Thymus (tissue), 11 donors: Measurements from ENCODE around the gene COL23A1. TPM values are rescaled to one million over a fixed set of nuclear protein-coding genes. Genes with fewer than 3 reads are reported as not detected.

Experiments
- DNase-seq, 9 donors: peaks; one replicate each; pipeline ENCODE4 v3.0.0-alpha.2; 2013; ENCODE audit warnings: low spot score in 9 of 9, low read depth in 6 of 9, missing footprints in 1 of 9
- H3K27ac ChIP-seq, 2 donors: one replicate each; pipeline ENCODE4 v1.5.1; 2013; ENCODE audit warnings: control low read depth in 1 of 2, low read depth in 1 of 2, low read length in 1 of 2, mild to moderate bottlenecking in 1 of 2, moderate library complexity in 1 of 2
- H3K27me3 ChIP-seq, 2 donors: one replicate each; pipeline ENCODE4 v1.5.1; 2013; ENCODE audit warnings: low read length in 1 of 2; ENCODE audit not compliant: control insufficient read depth in 2 of 2, insufficient read depth in 1 of 2
- H3K36me3 ChIP-seq, 2 donors: one replicate each; pipeline ENCODE4 v1.5.1; 2013; ENCODE audit warnings: low read length in 1 of 2, mild to moderate bottlenecking in 1 of 2, moderate library complexity in 1 of 2; ENCODE audit not compliant: control insufficient read depth in 2 of 2, insufficient read depth in 2 of 2
- H3K4me1 ChIP-seq, 2 donors: one replicate each; pipeline ENCODE4 v1.5.1; 2013; ENCODE audit warnings: low read length in 2 of 2; ENCODE audit not compliant: control insufficient read depth in 2 of 2, insufficient read depth in 2 of 2
- H3K4me3 ChIP-seq, 2 donors: one replicate each; pipeline ENCODE4 v1.5.1; 2013; ENCODE audit warnings: low read length in 2 of 2, control low read depth in 1 of 2, mild to moderate bottlenecking in 1 of 2
- H3K9me3 ChIP-seq, 2 donors: one replicate each; pipeline ENCODE4 v1.5.1; 2013; ENCODE audit warnings: low read length in 1 of 2, mild to moderate bottlenecking in 1 of 2; ENCODE audit not compliant: control insufficient read depth in 2 of 2, insufficient read depth in 1 of 2
- WGBS: extraction: QIAGEN DNeasy Blood & Tissue Kit; methylation state at CpG from one replicate; pipeline ENCODE4 v1.1.7; 2013; 5-methylcytosine and 5-hydroxymethylcytosine counted together
- polyA plus RNA-seq: library from polyadenylated mRNA; stranded (reverse); fragments of 200-250 nt; gene quantifications from one replicate; pipeline ENCODE4 v1.2.3, GENCODE V29; 2013
- total RNA-seq: library from RNA; stranded (reverse); fragments of 120-200 nt; gene quantifications from one replicate; pipeline ENCODE4 v1.2.4, GENCODE V29; 2013
- donor health status: healthy.

The COL23A1 gene
- total and polyA plus RNA-seq, 2 donors = 1.5 to 2.6 TPM

DNA sequence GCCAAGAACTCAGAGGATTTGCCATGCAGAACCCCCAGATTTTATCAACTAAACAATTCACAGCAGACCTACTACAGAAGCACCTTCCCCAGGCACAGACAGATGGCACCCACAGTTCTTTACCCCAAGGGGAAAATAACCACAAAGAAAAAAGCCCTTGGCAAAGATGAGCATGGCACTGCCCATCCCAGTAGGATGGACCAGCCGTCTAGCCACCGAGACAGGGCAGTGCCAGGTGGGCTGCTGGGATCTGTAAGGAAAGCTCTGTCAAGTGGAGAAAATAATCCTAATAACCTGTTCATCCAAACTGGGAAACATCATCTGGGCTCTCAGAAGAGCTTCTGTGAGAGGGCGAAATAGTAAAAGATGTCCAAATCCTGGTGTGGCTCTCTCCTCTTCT lies 130.0 kb downstream of the COL23A1 start:
- Histone ChIP-seq H3K36me3 (no peaks in the 10 kb centered on the region), H3K27me3 (no peaks in the 10 kb centered on the region), H3K4me1 (peaks cover 2 to 9% of the 10 kb centered on the region in 2 donors), H3K4me3 (no peak overlapping the region), H3K27ac (no peak overlapping the region), H3K9me3 (peaks cover 0 to 4% of the 10 kb centered on the region in 2 donors)
- 96% methylated on average over 3 of the region's 3 CpGs for WGBS
- DNase-seq = no peak

DNA sequence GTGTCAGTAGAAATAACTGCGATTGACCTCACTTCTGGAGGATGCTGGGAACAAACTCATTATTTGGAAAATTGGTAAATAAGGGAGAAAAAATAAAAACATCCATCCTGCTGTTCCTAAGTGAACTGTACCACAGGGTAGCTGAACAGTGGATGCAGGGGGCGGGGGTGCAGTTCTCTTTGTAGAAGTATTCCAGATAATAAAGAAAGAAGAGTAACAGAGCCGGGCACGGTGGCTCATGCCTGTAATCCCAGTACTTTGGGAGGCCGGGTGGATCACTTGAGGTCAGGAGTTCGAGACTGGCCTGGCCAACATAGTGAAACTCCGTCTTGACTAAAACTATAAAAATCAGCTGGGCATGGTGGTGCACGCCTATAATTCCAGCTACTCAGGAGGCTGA lies 132.1 kb downstream of the COL23A1 start:
- no peaks in the 10 kb centered on the region for H3K27me3 ChIP-seq
- no peaks in the 10 kb centered on the region for H3K36me3 ChIP-seq
- 97% methylated on average over 8 of the region's 8 CpGs for WGBS
- H3K9me3 ChIP-seq = peaks cover 0 to 5% of the 10 kb centered on the region in 2 donors
- no peak for DNase-seq
- H3K4me1 ChIP-seq = peaks cover 4 to 13% of the 10 kb centered on the region in 2 donors
- no peak overlapping the region for H3K27ac ChIP-seq
- H3K4me3 ChIP-seq = no peak overlapping the region

DNA sequence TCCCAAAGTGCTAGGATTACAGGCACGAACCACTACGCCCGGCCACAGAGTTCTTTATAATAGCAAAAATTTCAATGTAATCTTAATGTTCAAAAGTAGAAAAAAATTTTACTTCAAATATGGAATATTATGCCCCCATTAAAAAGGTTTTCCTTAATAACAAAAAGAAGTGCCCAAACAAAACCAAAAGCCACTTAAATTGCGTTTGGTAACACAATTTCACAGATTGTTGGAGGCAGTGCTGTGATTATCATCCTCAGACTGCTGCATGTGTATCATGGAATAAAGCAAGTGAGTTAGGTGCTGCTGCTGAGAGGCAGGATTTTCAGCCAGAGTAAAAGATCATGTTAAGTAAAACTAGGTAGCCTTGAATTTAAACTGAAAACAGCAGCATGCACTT lies 132.7 kb downstream of the COL23A1 start:
- 98% methylated on average over 4 of the region's 4 CpGs for WGBS
- Histone ChIP-seq H3K27ac (no peak overlapping the region), H3K36me3 (no peaks in the 10 kb centered on the region), H3K4me3 (no peak overlapping the region), H3K27me3 (no peaks in the 10 kb centered on the region), H3K9me3 (peaks cover 0 to 5% of the 10 kb centered on the region in 2 donors), H3K4me1 (peaks cover 4 to 13% of the 10 kb centered on the region in 2 donors)
- no peak for DNase-seq

DNA sequence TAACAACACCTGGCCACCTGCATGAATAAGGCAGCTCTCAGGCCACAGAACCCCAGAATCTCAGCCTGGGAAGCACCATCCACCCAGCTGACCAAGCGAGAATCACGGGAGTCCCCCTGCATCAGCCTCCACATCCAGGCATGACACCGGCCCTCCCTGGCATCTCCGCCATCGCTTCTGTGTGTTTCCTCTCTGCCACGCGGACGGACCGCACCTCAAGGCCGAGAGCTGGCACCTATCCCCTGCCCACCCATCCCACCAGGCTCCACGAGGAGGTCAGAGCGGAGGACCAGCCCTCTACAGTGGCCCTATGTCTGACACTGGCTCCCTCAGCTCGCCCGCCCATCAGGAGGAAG lies 134.7 kb downstream of the COL23A1 start:
- Histone ChIP-seq H3K27me3 (no peaks in the 10 kb centered on the region), H3K27ac (no peak overlapping the region), H3K4me3 (no peak overlapping the region), H3K36me3 (no peaks in the 10 kb centered on the region), H3K4me1 (peaks cover 2 to 8% of the 10 kb centered on the region in 2 donors), H3K9me3 (peaks cover 0 to 5% of the 10 kb centered on the region in 2 donors)
- no peak for DNase-seq
- 97% methylated on average over 14 of the region's 14 CpGs for WGBS

DNA sequence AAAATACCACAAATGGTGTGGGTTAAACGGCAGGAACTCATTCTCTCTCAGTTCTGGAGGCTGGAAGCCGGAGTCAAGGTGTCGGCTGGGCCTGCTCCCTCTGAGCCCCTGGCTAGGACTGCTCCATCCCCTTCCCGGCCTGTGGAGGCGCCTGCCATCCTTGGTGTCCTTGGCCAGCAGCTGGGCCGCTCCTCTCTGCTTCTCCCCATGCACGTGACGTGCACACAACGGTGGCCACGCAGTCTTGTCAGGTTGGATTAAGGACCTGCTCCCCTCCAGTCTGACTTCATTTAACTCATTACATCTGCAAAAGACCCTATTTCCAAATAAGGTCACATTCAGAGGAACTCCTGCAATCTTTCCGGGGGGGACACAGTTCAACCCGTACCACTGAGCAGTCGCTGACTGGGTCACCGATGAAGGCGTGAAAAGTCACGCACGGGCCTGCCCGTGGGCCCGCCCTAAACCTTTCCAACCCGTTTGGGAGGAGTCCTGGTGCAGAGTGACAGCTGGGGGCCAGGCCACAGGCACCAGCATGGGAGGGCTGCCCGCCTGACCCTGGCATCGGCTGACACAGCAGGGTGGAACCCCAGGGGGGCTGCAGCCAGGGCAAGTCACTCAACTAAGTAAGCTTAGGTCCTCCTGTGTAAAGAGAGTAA lies 135.2 kb downstream of the COL23A1 start:
- H3K4me3 ChIP-seq = no peak overlapping the region
- no peaks in the 10 kb centered on the region for H3K36me3 ChIP-seq
- H3K27ac ChIP-seq = no peak overlapping the region
- H3K9me3 ChIP-seq = peaks cover 0 to 5% of the 10 kb centered on the region in 2 donors
- DNase-seq = no peak
- H3K27me3 ChIP-seq = peaks cover 0 to under 1% of the 10 kb centered on the region in 2 donors
- H3K4me1 ChIP-seq = peaks cover 2 to 5% of the 10 kb centered on the region in 2 donors
- WGBS = 97% methylated on average over 22 of the region's 22 CpGs

DNA sequence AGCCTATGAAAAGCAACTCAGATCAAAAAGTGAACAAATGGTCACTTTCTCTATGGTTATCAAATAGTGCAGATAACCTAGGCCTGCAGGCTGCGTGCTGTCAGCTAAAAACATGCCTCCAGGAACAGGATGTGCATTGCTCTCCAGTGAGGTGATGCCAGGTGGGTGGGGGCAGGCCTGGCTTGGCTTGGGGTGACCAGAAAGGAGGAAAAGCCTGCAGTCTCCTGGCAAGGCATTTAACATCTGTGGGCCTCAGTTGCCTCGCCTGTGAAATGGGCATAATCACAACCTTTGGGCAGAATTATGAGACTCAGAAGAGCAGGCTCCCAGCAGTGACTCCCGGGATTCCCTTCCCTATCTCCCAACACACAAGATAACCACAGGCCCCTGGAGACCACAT lies 135.9 kb downstream of the COL23A1 start:
- DNase-seq = no peak
- H3K27ac ChIP-seq = no peak overlapping the region
- 95% methylated on average over 3 of the region's 3 CpGs for WGBS

DNA sequence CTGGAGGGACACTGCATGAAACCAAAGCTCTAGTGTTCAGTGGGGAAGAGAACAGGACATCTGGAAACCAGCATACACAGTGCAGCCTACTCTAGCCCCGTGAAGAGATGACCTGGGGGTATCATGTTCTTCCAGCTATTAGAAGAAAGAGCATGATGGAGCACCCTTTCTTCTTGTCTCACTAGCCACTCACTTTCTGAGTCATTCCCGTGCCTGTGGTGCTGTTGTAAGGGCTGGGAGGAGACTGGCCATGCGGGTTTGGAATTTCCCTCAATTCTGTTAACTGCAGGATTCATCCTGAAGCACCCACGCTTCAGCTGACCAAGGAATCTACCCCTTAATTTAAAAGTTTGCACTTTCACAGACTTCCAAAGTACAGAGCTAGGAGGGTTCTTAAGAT lies 137.0 kb downstream of the COL23A1 start:
- Histone ChIP-seq H3K4me1 (peaks cover 2 to 5% of the 10 kb centered on the region in 2 donors), H3K27me3 (peaks cover 0 to 10% of the 10 kb centered on the region in 2 donors), H3K27ac (no peak overlapping the region), H3K36me3 (no peaks in the 10 kb centered on the region), H3K4me3 (no peak overlapping the region), H3K9me3 (peaks cover 0 to 5% of the 10 kb centered on the region in 2 donors)
- WGBS = 93% methylated on average over 4 of the region's 4 CpGs
- no peak for DNase-seq

More for the DNA sequence above, 135.9 kb downstream of the COL23A1 start:
- no peaks in the 10 kb centered on the region for H3K36me3 ChIP-seq
- H3K4me1 ChIP-seq = peaks cover 2 to 5% of the 10 kb centered on the region in 2 donors
- H3K27me3 ChIP-seq = peaks cover 0 to 6% of the 10 kb centered on the region in 2 donors
- H3K9me3 ChIP-seq = peaks cover 0 to 5% of the 10 kb centered on the region in 2 donors
- H3K4me3 ChIP-seq = no peak overlapping the region

DNA sequence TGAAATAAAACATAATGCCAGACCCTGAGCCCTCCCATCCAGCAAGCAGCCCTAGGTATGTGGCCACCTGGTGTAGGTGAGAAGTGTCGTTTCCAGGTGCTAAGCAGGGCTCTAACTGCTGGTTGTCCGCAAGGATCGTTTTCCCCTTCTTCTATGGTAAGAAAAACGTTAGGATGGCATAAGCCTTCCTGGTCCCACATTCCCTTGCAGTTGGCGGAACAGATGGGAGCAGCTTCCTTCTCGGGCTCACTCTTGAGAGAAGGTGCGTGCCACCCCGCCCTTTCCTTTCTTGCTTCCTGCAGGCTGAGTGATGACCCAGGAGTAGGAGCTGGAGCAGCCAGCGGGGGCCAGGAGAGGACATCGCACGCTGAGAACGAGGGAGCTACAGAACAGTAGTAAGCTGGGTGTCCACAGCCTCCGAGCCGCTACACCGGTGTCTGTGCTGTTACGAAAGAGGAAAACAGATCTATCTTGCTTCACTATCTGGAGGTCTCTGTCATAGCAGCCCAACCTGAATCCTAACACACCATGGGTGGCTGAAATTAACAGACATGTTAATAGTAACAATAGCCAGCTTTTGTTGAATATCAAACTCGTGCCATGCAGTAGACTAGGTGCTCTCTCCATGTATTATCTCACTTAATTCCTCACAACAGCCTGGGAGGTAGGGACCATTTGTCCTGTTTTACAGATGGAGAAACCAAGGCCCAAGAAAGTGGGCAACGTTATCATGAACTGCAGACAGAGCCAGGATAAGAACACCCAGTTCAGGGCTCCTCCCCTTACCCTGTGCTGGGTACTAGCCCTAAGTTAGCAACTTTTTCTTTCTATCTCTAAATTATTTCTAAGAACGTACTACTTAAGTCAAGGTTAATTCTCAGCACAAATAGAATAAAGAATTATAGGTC lies 139.8 kb downstream of the COL23A1 start:
- Histone ChIP-seq H3K36me3 (no peaks in the 10 kb centered on the region), H3K4me3 (no peak overlapping the region), H3K27me3 (peaks cover 0 to 10% of the 10 kb centered on the region in 2 donors), H3K9me3 (peaks cover 0 to 3% of the 10 kb centered on the region in 2 donors), H3K27ac (no peak overlapping the region), H3K4me1 (peaks cover 2 to 5% of the 10 kb centered on the region in 2 donors)
- WGBS = 89% methylated on average over 19 of the region's 19 CpGs
- DNase-seq = no peak
